ENCODE data around the gene NDUFV1. TPM values are rescaled to one million over a fixed set of nuclear protein-coding genes. Genes with fewer than 3 reads are reported as not detected.
A peak's percentile ranks its signal among the peaks of the same experiment; 100 is the strongest.

NDUFV1 gene
- polyA plus RNA-seq, 1 of the 3 experiments (the other 2 are of a cell fraction) = 278 TPM

DNA sequence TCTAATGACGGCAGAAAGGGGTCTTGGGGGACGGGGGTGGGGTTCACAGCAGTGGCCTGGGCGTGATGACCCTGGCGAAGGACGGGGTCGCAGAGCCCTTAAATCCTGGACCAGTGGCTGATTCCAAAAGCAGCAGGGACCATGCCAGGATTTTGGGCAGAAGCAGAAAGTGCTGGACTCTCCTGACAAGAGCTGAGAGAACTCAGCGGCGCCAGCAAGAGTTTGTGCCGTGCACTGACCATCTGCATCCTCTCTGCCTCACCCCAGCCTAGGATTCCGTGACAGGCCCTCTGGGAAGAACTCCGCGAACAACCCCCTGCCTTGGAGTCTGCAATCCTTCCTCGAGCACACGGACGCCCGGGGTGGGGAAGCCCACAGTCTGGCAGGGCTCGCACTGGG, 644 bp upstream of the NDUFV1 start:
- Histone ChIP-seq H3K27ac (ENCODE audit: low read depth in 2 of 2, low read length in 1 of 2) (peak overlapping the region in 1 of 2 experiments; percentile 55; a peak in 1 of 4 replicates), H3K9me3 (no peaks in the 10 kb centered on the region), H3K9ac (no peak overlapping the region), H3K4me3 (ENCODE audit: low read depth in 2 of 2, low read length in 1 of 2) (peak overlapping the region; percentile 96 to 98), H3K9me2 (no peaks in the 10 kb centered on the region), H4K20me1 (ENCODE audit: insufficient read depth) (no peaks in the 10 kb centered on the region), H3K79me2 (ENCODE audit: insufficient read depth) (peaks cover 17% of the 10 kb centered on the region), H3F3A (replicated peaks; ENCODE audit: insufficient read depth) (no peaks in the 10 kb centered on the region), H3K4me2 (peak overlapping the region; percentile 92), H2AFZ (ENCODE audit: low read depth) (peak overlapping the region; percentile 85; the same call in 1 of the 2 replicates), H3K27me3 (ENCODE audit: insufficient read depth) (no peaks in the 10 kb centered on the region; the same call in 1 of the 2 replicates), H3K4me1 (ENCODE audit: control insufficient read depth in 1 of 2, insufficient read depth in 2 of 2, low read depth in 1 of 2, low read length in 1 of 2) (peaks cover 7 to 13% of the 10 kb centered on the region in 2 experiments; a peak in 3 of 4 replicates), H3K36me3 (replicated peaks in 1 of 2; ENCODE audit: control insufficient read depth in 1 of 2, insufficient read depth in 2 of 2, low read length in 1 of 2) (peaks cover 5 to 25% of the 10 kb centered on the region in 2 experiments)
- no peak for TF ChIP-seq EZH2phosphoT487 (IDR thresholded peaks at IDR 0.05; ENCODE audit: borderline replicate concordance, low read depth)
- no peak for TF ChIP-seq MAX (IDR thresholded peaks at IDR 0.05; ENCODE audit: low read depth)
- TF ChIP-seq GATA2 (CRISPR knock-in tag; IDR thresholded peaks at IDR 0.05) = no peak
- no peak for TF ChIP-seq POLR2AphosphoS5 (IDR thresholded peaks at IDR 0.05; ENCODE audit: low read depth, low read length)
- no peak for TF ChIP-seq CTCF (IDR thresholded peaks at IDR 0.05)
- TF ChIP-seq JUND (IDR thresholded peaks at IDR 0.05) = no peak
- no peak for TF ChIP-seq FOXM1 (IDR thresholded peaks at IDR 0.05; ENCODE audit: low read depth)
- TF ChIP-seq USF2 (IDR thresholded peaks at IDR 0.05; ENCODE audit: borderline replicate concordance, low read depth, low read length) = no peak
- TF ChIP-seq RFX5 (IDR thresholded peaks at IDR 0.05; ENCODE audit: low read length) = no peak
- TF ChIP-seq TCF12 (IDR thresholded peaks at IDR 0.05) = no peak
- no peak for TF ChIP-seq NRF1 (IDR thresholded peaks at IDR 0.05; ENCODE audit: low read depth, low read length)
- TF ChIP-seq EP300 (IDR thresholded peaks at IDR 0.05; ENCODE audit: borderline replicate concordance in 1 of 2, low read depth in 1 of 2, low read length in 1 of 2) = no peak
- TF ChIP-seq, protein P1, sequence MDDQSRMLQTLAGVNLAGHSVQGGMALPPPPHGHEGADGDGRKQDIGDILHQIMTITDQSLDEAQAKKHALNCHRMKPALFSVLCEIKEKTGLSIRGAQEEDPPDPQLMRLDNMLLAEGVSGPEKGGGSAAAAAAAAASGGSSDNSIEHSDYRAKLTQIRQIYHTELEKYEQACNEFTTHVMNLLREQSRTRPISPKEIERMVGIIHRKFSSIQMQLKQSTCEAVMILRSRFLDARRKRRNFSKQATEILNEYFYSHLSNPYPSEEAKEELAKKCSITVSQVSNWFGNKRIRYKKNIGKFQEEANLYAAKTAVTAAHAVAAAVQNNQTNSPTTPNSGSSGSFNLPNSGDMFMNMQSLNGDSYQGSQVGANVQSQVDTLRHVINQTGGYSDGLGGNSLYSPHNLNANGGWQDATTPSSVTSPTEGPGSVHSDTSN (IDR thresholded peaks at IDR 0.05) = no peak
- no peak for TF ChIP-seq MEF2A (IDR thresholded peaks at IDR 0.05; ENCODE audit: borderline replicate concordance, low read depth)
- no peak for TF ChIP-seq SIN3A (IDR thresholded peaks at IDR 0.05; ENCODE audit: borderline replicate concordance, low read depth, low read length)
- TF ChIP-seq FOXJ3 (CRISPR knock-in tag; IDR thresholded peaks at IDR 0.05) = no peak
- TF ChIP-seq IRF3 (IDR thresholded peaks at IDR 0.05; ENCODE audit: low read depth, low read length) = no peak
- DNase-seq = peak; percentile 51
- POLR2A ChIA-PET = no interaction called here
- CTCF ChIA-PET = interaction anchor here (0.7 to 1.2 kb wide), 5 partner anchors 8 to 29 kb away, joined by 3 to 6 read pairs (median 3); partner anchors contain the start of genes GSTP1 and NUDT8
- WGBS (ENCODE audit: low lambda C conversion rate) = 62% methylated on average over 10 of the region's 17 CpGs
